HFFc6 (cell line): ENCODE data around the gene TRPM2. TPM values are rescaled to one million over a fixed set of nuclear protein-coding genes. Genes with fewer than 3 reads are reported as not detected.

Experiments used
- DNase-seq: peaks from one replicate; pipeline ENCODE4 v3.0.0-alpha.2; 2018
- H3K27ac Mint-ChIP-seq: 2 replicates; pipeline ENCODE4 v1.8.0; 2020; ENCODE audit warnings: mild to moderate bottlenecking, mixed read lengths
- H3K27me3 Mint-ChIP-seq: 2 replicates; pipeline ENCODE4 v1.8.0; 2021; ENCODE audit warnings: mild to moderate bottlenecking, moderate library complexity, mixed read lengths; ENCODE audit not compliant: insufficient read depth
- H3K36me3 Mint-ChIP-seq: 2 replicates; pipeline ENCODE4 v1.8.0; 2021; ENCODE audit warnings: low read depth, mixed read lengths
- H3K4me1 Mint-ChIP-seq: 2 replicates; pipeline ENCODE4 v1.8.0; 2020; ENCODE audit warnings: low read depth, mixed read lengths
- H3K4me3 Mint-ChIP-seq: 2 replicates; pipeline ENCODE4 v1.8.0; 2020; ENCODE audit warnings: mild to moderate bottlenecking, moderate library complexity, mixed read lengths
- H3K9me3 Mint-ChIP-seq: 2 replicates; pipeline ENCODE4 v1.8.0; 2020; ENCODE audit warnings: mild to moderate bottlenecking, mixed read lengths
- total RNA-seq, 6 experiments: library from RNA; stranded (reverse); fragmentation: NEBNext Ultra II Directional; extraction: Animal tissue kit (Norgen Biotek cat#: 25700); gene quantifications; 2 replicates in 1 of 6; 3 replicates in 5 of 6; pipeline ENCODE4 v1.2.3, GENCODE V29; 2021
- TF ChIP-seq, protein P1 (sequence below): fragments of 200-600 bp; sonication (generic); IDR thresholded peaks from 2 replicates; pipeline ENCODE4 v1.5.0; 2021; ENCODE audit warnings: antibody characterized with exemption, mild to moderate bottlenecking

Gene TRPM2
- total RNA-seq, 6 experiments from 2014 or later = 0.09 to 0.31 (median 0.20) TPM; not detected in 2

- Mint-ChIP-seq H3K4me3 (no peak overlapping the region), H3K27ac (no peak overlapping the region), H3K9me3 (peaks cover 49% of the 10 kb centered on the region), H3K36me3 (peaks cover 14% of the 10 kb centered on the region), H3K4me1 (peaks cover 7% of the 10 kb centered on the region; the same call in 1 of the 2 replicates), H3K27me3 (peaks cover 6% of the 10 kb centered on the region)
- TF ChIP-seq, protein P1, sequence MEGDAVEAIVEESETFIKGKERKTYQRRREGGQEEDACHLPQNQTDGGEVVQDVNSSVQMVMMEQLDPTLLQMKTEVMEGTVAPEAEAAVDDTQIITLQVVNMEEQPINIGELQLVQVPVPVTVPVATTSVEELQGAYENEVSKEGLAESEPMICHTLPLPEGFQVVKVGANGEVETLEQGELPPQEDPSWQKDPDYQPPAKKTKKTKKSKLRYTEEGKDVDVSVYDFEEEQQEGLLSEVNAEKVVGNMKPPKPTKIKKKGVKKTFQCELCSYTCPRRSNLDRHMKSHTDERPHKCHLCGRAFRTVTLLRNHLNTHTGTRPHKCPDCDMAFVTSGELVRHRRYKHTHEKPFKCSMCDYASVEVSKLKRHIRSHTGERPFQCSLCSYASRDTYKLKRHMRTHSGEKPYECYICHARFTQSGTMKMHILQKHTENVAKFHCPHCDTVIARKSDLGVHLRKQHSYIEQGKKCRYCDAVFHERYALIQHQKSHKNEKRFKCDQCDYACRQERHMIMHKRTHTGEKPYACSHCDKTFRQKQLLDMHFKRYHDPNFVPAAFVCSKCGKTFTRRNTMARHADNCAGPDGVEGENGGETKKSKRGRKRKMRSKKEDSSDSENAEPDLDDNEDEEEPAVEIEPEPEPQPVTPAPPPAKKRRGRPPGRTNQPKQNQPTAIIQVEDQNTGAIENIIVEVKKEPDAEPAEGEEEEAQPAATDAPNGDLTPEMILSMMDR = no peak
- no peak for DNase-seq
Observed at GRCh38 chr21:44407493-44407892, 54.1 kb downstream of the TRPM2 start.

- Mint-ChIP-seq H3K27ac (no peak overlapping the region), H3K36me3 (peaks cover 16% of the 10 kb centered on the region), H3K4me3 (no peak overlapping the region), H3K27me3 (peaks cover 6% of the 10 kb centered on the region), H3K9me3 (peaks cover 52% of the 10 kb centered on the region), H3K4me1 (peaks cover 7% of the 10 kb centered on the region; the same call in 1 of the 2 replicates)
- TF ChIP-seq, protein P1 = no peak
- DNase-seq = no peak
Observed at GRCh38 chr21:44408226-44408625, 54.8 kb downstream of the TRPM2 start.

GRCh38 chr21:44413566-44414290, 60.3 kb downstream of the TRPM2 start:
- H3K36me3 Mint-ChIP-seq = peaks cover 12% of the 10 kb centered on the region
- H3K4me1 Mint-ChIP-seq = no peaks in the 10 kb centered on the region
- TF ChIP-seq, protein P1 = no peak
- H3K27ac Mint-ChIP-seq = no peak overlapping the region
- DNase-seq = no peak
- peaks cover 5% of the 10 kb centered on the region for H3K27me3 Mint-ChIP-seq
- H3K4me3 Mint-ChIP-seq = no peak overlapping the region
- H3K9me3 Mint-ChIP-seq = peaks cover 48% of the 10 kb centered on the region

DNA sequence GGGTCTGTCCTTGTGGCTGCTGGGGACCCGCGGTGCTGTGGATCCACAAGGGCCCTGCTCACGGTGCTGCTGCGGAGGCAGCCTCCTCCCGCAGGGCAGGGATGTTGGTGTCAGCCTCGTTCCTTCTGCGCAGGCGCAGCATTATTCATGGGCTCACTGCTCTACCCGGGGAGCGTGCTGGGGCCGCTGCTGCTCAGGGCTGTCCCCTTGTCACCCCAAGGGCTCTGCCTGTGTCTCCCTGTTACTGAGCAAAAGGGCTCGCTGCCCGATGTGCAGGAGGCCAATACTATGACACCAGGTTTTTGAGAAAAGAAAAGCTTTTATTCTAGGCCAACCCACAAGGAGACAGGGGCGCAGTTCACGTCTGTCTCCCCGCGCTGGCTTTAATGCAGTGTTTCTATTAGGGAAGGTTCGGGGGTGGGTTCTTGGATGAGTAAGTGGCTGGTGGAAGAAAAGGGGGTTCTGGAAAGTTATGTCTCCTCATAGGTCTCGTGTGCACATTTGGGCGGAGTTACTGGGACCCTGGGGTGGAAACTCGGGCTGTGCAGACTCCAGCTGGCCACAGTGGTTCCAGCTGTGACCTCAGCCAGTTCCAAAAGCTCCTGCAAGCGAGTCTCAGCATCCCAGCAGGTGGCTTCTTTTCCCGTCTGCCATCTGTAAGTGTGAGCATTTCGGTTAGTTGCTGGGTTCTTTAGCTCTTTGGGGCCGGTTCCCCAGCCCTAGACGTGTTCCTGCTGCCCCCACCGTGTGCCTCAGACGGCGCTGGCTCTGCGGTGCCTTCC, 61.1 kb downstream of the TRPM2 start:
- Mint-ChIP-seq H3K4me1 (no peaks in the 10 kb centered on the region), H3K4me3 (no peak overlapping the region), H3K36me3 (peaks cover 7% of the 10 kb centered on the region), H3K27ac (no peak overlapping the region), H3K27me3 (peaks cover 3% of the 10 kb centered on the region), H3K9me3 (peaks cover 47% of the 10 kb centered on the region)
- TF ChIP-seq, protein P1 = no peak
- no peak for DNase-seq

DNA sequence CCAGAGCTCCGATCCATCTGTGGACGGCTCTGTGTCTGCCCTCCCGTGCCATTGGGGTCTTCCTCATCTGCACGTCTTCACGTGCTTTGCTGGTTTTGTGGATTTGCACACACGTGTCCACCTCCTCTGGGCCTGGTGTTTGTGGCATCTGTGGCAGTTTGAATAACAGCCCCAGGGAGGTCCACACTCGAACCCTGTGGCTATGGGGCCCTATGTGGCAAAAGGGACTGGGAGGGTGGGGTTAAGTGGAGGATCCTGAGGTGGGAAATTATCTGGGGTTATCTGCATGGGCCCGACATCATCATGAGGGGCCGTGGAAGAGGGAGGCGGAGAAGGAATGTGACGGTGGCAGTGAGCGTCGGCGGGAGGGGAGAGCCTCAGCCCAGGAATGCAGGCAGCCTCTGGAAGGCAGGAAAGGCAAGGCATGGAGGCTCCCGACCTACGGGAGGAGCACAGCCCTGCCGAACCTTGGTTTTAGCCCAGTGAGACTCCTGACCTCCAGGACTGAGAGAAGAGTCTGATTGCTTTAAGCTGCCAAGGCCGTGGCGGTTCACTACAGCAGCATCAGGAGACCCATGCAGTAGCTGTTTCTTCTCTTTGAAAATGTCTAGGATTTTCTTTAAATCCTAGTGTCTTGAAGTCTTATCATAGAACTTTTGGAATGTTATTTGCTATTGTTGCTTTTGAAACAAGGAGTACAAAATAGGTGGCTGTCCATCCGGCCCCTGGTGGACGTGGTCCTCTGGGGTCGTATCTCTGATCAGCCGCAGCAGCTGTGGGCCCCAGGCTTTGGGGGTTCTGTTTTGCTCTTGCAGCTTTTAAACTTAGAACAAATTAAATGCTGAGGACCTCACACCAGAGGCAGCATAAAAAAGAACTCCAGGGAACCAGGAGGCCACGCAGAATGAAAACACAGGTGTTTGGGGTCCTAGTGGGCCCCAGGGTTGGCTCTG, 61.9 kb downstream of the TRPM2 start:
- TF ChIP-seq, protein P1 = no peak
- no peak for DNase-seq
- Mint-ChIP-seq H3K4me3 (no peak overlapping the region), H3K27ac (no peak overlapping the region), H3K9me3 (peaks cover 46% of the 10 kb centered on the region), H3K4me1 (no peaks in the 10 kb centered on the region), H3K36me3 (peaks cover 11% of the 10 kb centered on the region), H3K27me3 (no peaks in the 10 kb centered on the region; the same call in 1 of the 2 replicates)
